HG03064 (cell line): ENCODE data around the gene NUTM2B.
"Not testable (repeated sequence)": the region's sequence is repeated elsewhere in the genome, so short reads cannot be mapped to it uniquely, and the experiment has no call there.

Source experiments
- ATAC-seq: cut with Tn5 transposase; IDR thresholded peaks from one replicate; pipeline ENCODE4 v1.9.1; 2021; ENCODE audit warnings: low read depth; ENCODE audit not compliant: unreplicated experiment

NUTM2B gene

DNA sequence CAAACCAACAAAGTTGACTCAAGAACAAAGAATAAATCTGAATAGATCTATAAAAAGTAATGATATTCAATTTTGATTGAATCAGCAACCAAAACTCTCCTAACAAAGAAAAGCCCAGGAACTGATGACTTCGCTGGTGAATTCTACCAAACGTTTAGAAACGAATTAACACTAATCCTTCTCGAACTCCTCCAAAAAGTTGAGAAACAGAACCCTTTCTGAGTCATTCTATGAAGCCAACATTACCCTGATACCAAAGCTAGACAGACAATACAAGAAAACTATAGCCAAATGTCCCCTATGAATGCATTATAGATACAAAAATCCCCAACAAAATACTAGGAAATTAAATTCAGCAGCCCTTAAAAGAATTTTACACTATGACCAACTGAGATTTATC is 17.0 kb downstream of the NUTM2B start:
- ATAC-seq, result not testable (repeated sequence)

DNA sequence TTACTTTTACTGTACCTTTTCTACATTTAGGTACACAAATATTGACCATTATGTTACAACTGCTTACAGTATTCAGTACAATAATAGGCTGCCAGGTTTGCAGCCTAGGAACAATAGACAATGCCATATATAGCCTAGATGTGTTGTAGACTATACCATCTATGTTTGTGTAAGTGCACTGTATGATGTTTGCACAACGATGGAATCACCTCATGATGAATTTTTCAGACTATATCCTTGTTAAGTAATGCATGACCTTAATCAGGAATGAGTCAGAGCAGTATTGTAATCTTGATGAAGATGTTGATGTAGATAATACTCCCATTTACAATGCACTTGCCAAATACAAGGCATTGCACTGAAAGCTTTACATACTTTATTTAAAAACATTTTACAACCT is 23.6 kb downstream of the NUTM2B start:
- ATAC-seq, result not testable (repeated sequence)

DNA sequence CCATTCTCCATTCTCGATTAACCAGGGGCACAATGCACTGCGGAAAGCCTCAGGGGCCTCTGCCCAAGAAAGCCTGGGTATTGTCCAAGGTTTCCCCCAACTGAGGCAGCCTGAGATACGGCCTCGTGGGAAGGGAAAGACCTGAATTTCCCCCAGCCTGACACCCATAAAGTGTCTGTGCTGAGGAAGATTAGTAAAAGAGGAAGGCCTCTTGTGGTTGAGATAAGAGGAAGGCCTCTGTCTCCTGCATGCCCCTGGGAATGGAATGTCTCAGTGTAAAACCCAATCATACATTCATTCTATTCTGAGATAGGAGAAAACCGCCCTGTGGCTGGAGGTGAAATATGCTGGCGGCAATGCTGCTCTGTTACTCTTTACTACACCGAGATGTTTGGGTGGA is 41.8 kb downstream of the NUTM2B start:
- ATAC-seq, result not testable (repeated sequence)

DNA sequence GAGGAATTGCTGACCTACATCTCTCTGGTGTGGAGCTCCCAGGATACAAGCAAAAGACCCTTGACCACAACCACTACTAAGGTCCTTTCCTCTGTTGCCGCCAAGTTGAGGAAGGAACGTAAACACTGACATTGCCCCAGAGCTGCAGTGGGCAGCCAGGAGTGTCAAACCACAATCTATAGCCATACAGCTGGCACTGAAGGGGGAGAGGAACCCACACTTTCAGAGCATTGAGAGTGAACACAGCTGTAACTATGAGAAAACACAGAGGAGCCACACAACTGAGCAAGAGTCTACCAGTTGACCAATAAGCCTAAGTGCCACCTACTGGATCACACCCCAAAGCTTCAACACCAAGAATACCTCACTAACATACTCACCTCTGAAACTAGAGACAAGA is 45.5 kb downstream of the NUTM2B start:
- ATAC-seq, result not testable (repeated sequence)

- ATAC-seq, result not testable (repeated sequence)
Observed at GRCh38 chr10:79753601-79754000, 50.6 kb downstream of the NUTM2B start.

- not testable (repeated sequence) for ATAC-seq
Observed at GRCh38 chr10:79758297-79758993, 55.4 kb downstream of the NUTM2B start.
